ENCODE results near the gene PDCD6IP. TPM values are rescaled to one million over a fixed set of nuclear protein-coding genes. Genes with fewer than 3 reads are reported as not detected.
"Not testable (repeated sequence)": the region's sequence is repeated elsewhere in the genome, so short reads cannot be mapped to it uniquely, and the experiment has no call there.

PDCD6IP gene
- total and polyA plus RNA-seq, 7 experiments from 2014 or later = 60.3 to 221 (median 191) TPM

DNA sequence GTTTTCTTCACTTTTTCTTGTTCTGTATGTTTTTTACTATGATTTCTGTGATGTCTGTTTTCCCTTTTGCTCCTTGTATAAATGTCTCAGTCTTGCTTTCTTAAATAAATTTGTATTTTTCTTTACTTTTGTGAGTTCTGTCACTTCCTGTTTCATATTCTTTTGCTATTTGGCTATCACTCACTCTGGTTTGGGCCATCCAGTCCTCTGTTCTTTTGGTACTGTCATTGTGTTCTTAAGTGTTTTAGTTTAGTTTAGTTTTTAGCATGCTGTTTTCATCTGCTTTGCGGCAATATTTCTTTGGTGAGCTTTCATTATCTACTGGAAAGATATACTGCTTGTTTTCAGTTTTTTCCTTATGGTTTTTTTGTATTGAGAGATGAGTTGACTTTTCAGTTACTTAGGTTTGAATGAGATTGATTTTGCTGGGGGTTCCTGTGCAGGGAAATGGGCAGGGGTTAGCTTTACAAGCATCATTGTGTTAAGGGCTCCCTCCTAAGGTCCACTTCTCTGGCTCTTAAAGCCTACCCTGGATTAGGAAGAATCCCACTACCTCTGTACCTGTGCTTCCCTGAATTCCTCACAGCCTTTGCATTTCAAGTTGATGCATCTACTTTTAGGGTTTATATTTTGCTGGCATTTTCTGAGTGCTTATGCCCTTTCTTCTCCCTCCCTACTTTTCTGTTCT, 35.1 kb downstream of the PDCD6IP start:
- intact Hi-C loops (cut with micrococcal nuclease) = loop anchor here in 1 of 2 donors (2.0 kb wide), 1 partner anchor 15 kb away; no protein-coding TSS in a partner anchor
- peak overlapping the region in 6 of 10 donors; percentile 7 to 51 (median 24) for H3K4me3 Mint-ChIP-seq
- Histone ChIP-seq H3K4me1 (ENCODE audit: control insufficient read depth in 2 of 2, insufficient read depth in 2 of 2, low read length in 2 of 2) (peaks cover 0 to 12% of the 10 kb centered on the region in 2 donors), H3K27ac (ENCODE audit: low read depth, low read length) (no peak overlapping the region), H3K9me3 (ENCODE audit: control insufficient read depth in 2 of 3, low read length in 3 of 3) (no peaks in the 10 kb centered on the region), H3K4me3 (ENCODE audit: low read length) (no peak overlapping the region), H3K36me3 (ENCODE audit: control insufficient read depth in 2 of 3, insufficient read depth in 3 of 3, low read length in 3 of 3) (peaks cover 4 to 10% (median 6%) of the 10 kb centered on the region in 3 experiments), H3K27me3 (ENCODE audit: control insufficient read depth in 2 of 2, insufficient read depth in 2 of 2, low read length in 2 of 2) (no peaks in the 10 kb centered on the region)
- ChIA-PET CTCF (no interaction called here), POLR2A (no interaction called here)
- peaks cover 10 to 59% (median 33%) of the 10 kb centered on the region in 5 donors for H3K36me3 Mint-ChIP-seq
- peak overlapping the region in 8 of 9 donors; percentile 25 to 93 (median 78) for H3K27ac Mint-ChIP-seq
- peaks cover 17 to 55% (median 36%) of the 10 kb centered on the region in 7 donors for H3K4me1 Mint-ChIP-seq
- DNase-seq (no peak), ATAC-seq (no peak)
- H3K27me3 Mint-ChIP-seq = no peaks in the 10 kb centered on the region
- H3K9me3 Mint-ChIP-seq = no peaks in the 10 kb centered on the region

DNA sequence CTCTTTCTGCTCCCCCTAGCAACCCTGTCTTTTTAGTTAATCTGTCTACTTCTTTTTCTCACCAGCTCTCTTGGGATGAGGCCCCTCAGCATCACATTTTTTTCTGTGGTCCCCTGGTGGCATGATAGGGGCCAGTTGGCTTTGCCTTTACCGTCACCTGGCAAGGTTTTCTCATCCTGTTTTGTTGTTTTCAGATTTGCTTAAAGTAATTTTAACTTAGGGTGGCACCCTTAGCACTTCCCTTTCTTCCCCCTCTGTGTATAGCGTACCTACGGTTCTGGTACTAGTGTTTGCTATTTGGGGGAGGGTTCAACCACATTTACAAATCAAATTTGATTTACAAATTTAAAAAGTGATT, 35.6 kb downstream of the PDCD6IP start:
- intact Hi-C loops (cut with micrococcal nuclease) = no loop called here
- H3K4me3 ChIP-seq (ENCODE audit: low read length) = no peak overlapping the region

DNA sequence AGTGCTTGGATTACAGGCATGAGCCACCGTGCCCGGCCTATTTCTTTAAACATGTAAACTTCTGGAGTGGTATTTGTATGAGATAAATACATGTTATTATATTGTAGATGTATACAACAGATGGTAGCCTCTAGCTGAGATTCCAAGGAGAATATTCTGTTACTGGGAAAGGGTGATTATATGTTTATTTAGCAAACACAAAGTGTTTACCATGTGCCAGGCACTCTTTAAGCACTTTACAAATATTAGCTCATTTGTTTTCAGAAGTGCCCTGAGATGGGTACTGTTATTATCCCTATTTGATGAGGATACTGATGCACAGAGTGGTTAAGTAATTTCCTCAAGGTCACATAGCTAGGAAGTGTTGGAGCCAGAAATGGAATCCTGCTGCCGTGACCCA, 38.8 kb downstream of the PDCD6IP start:
- peaks cover 5 to 47% (median 28%) of the 10 kb centered on the region in 5 donors for H3K36me3 Mint-ChIP-seq
- not testable (repeated sequence) for H3K36me3 ChIP-seq (ENCODE audit: control insufficient read depth in 2 of 3, insufficient read depth in 3 of 3, low read length in 3 of 3)

More for the DNA sequence above, 35.6 kb downstream of the PDCD6IP start:
- Histone ChIP-seq H3K27me3 (ENCODE audit: control insufficient read depth in 2 of 2, insufficient read depth in 2 of 2, low read length in 2 of 2) (no peaks in the 10 kb centered on the region), H3K9me3 (ENCODE audit: control insufficient read depth in 2 of 3, low read length in 3 of 3) (no peaks in the 10 kb centered on the region), H3K27ac (ENCODE audit: low read depth, low read length) (no peak overlapping the region), H3K4me1 (ENCODE audit: control insufficient read depth in 2 of 2, insufficient read depth in 2 of 2, low read length in 2 of 2) (peaks cover 0 to 12% of the 10 kb centered on the region in 2 donors), H3K36me3 (ENCODE audit: control insufficient read depth in 2 of 3, insufficient read depth in 3 of 3, low read length in 3 of 3) (peaks cover 5 to 7% (median 6%) of the 10 kb centered on the region in 3 experiments)
- CTCF ChIA-PET = no interaction called here
- Mint-ChIP-seq H3K9me3 (no peaks in the 10 kb centered on the region), H3K4me1 (peaks cover 17 to 51% (median 36%) of the 10 kb centered on the region in 7 donors), H3K4me3 (peak overlapping the region in 5 of 10 donors; percentile 2 to 51 (median 27)), H3K27me3 (no peaks in the 10 kb centered on the region), H3K36me3 (peaks cover 10 to 59% (median 31%) of the 10 kb centered on the region in 5 donors), H3K27ac (peak overlapping the region in 7 of 9 donors; percentile 53 to 93 (median 79))
- no peak for ATAC-seq
- POLR2A ChIA-PET = no interaction called here
- DNase-seq = no peak

DNA sequence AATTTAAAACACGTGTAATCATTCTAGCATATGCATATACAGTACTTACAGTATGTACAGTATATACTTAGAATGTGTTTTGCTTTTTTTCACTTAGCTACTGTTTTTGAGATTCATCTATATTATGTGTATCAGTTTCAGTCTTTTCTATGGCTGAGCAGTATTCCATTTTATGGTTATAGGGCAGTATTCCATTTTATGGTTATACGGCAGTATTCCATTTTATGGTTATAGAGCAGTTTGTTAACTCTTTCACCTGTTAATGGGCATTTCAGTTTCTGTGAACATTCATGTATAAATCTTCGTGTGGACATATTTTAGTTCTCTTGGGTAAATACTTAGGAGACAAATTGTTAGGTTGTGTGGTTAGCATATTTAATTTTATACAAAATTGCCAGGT, 40.9 kb downstream of the PDCD6IP start:
- no peak overlapping the region for H3K4me3 Mint-ChIP-seq
- Histone ChIP-seq H3K27ac (ENCODE audit: low read depth, low read length) (no peak overlapping the region), H3K36me3 (ENCODE audit: control insufficient read depth in 2 of 3, insufficient read depth in 3 of 3, low read length in 3 of 3) (peaks cover 6 to 9% (median 7%) of the 10 kb centered on the region in 3 experiments), H3K4me1 (ENCODE audit: control insufficient read depth in 2 of 2, insufficient read depth in 2 of 2, low read length in 2 of 2) (peaks cover 0 to under 1% of the 10 kb centered on the region in 2 donors), H3K4me3 (ENCODE audit: low read length) (no peak overlapping the region), H3K9me3 (ENCODE audit: control insufficient read depth in 2 of 3, low read length in 3 of 3) (no peaks in the 10 kb centered on the region), H3K27me3 (ENCODE audit: control insufficient read depth in 2 of 2, insufficient read depth in 2 of 2, low read length in 2 of 2) (no peaks in the 10 kb centered on the region)
- DNase-seq (no peak), ATAC-seq (no peak)
- H3K36me3 Mint-ChIP-seq = peaks cover 5 to 34% (median 28%) of the 10 kb centered on the region in 5 donors
- peaks cover 0 to 8% (median 5%) of the 10 kb centered on the region in 7 donors for H3K4me1 Mint-ChIP-seq
- ChIA-PET POLR2A (no interaction called here), CTCF (no interaction called here)
- peak overlapping the region in 2 of 9 donors; percentile 14 to 37 for H3K27ac Mint-ChIP-seq
- no peaks in the 10 kb centered on the region for H3K9me3 Mint-ChIP-seq
- intact Hi-C loops (cut with micrococcal nuclease) = no loop called here
- H3K27me3 Mint-ChIP-seq = no peaks in the 10 kb centered on the region

More for the DNA sequence above, 38.8 kb downstream of the PDCD6IP start:
- POLR2A ChIA-PET; H3K4me3 Mint-ChIP-seq; H3K27me3 ChIP-seq (ENCODE audit: control insufficient read depth in 2 of 2, insufficient read depth in 2 of 2, low read length in 2 of 2); ATAC-seq; H3K4me3 ChIP-seq (ENCODE audit: low read length); H3K27ac ChIP-seq (ENCODE audit: low read depth, low read length); intact Hi-C loops (cut with micrococcal nuclease); H3K27me3 Mint-ChIP-seq; H3K9me3 ChIP-seq (ENCODE audit: control insufficient read depth in 2 of 3, low read length in 3 of 3); H3K9me3 Mint-ChIP-seq; CTCF ChIA-PET; DNase-seq: not testable (repeated sequence)
- H3K27ac Mint-ChIP-seq = peak overlapping the region in 2 of 9 donors; percentile 5 to 62
- H3K4me1 ChIP-seq (ENCODE audit: control insufficient read depth in 2 of 2, insufficient read depth in 2 of 2, low read length in 2 of 2) = peaks cover 0 to 12% of the 10 kb centered on the region in 2 donors
- peaks cover 13 to 27% (median 19%) of the 10 kb centered on the region in 7 donors for H3K4me1 Mint-ChIP-seq

DNA sequence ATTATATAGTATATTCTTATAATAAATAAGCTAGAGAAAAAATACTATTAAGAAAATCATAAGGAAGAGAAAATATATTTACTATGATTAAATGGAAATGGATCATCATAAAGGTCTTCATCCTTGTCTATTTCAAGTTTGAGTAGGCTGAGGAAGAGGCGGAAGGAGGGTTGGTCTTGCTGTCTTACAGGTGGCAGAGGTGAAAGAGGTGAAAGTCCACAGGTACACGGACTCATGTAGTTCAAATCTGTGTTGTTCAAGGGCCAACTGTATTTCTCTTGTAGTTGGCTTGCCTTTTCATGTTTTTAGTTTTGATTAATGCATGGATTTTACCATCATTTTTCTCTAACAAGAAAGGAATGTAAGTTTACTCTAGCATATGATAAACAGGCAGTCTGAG, 41.7 kb downstream of the PDCD6IP start:
- peaks cover 5 to 32% (median 27%) of the 10 kb centered on the region in 5 donors for H3K36me3 Mint-ChIP-seq

DNA sequence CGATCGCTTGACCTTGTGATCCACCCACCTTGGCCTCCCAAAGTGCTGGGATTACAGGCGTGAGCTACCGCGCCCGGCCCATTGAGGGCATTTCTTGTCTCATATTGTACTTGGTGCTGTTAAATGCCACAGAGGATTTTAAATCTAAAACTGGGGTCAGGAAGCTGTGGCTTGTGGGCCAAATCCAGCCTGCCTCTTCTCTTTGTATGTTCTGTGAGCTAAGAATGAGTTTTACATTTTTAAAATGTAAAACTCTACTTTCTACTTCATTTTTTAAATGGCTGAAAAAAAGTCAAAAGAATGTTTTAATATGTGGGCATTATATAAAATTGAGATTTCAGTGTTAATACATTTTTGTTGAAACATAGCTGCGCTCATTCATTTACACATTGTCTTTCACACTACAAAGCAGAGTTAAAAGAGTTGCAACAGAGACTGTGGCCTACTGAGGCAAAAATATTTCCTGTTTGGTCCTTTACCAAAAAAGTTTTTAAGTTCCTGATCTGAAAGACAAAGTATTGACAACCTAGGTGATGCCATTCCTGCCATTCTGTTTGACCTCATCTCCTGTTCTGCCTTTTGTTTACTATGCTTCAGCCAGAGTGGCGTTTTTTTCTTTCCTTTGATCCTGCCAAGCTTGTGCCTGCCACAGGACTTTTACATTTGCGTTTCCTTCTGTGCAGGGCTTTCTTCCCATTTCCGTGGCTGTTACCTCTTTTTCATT, 50.4 kb downstream of the PDCD6IP start:
- DNase-seq = peak in 7 of 9 donors; percentile 43 to 71 (median 63)
- peaks cover 0 to 2% (median 0%) of the 10 kb centered on the region in 11 donors for H3K9me3 Mint-ChIP-seq
- peak overlapping the region; percentile 33 to 75 (median 60) for H3K4me3 Mint-ChIP-seq
- H3K9me3 ChIP-seq (ENCODE audit: control insufficient read depth in 2 of 3, low read length in 3 of 3) = no peaks in the 10 kb centered on the region
- peak; percentile 88 for ATAC-seq
- no peaks in the 10 kb centered on the region for H3K27me3 ChIP-seq (ENCODE audit: control insufficient read depth in 2 of 2, insufficient read depth in 2 of 2, low read length in 2 of 2)
- peak overlapping the region; percentile 41 for H3K27ac ChIP-seq (ENCODE audit: low read depth, low read length)
- CTCF ChIA-PET = no interaction called here
- no peaks in the 10 kb centered on the region for H3K27me3 Mint-ChIP-seq
- peaks cover 19 to 64% (median 57%) of the 10 kb centered on the region in 7 donors for H3K4me1 Mint-ChIP-seq
- H3K27ac Mint-ChIP-seq = peak overlapping the region; percentile 57 to 94 (median 83)
- POLR2A ChIA-PET = interaction anchor here (0.7 kb wide), 1 partner anchor 49 kb away, joined by 3 read pairs; no protein-coding TSS in a partner anchor
- peak overlapping the region; percentile 31 for H3K4me3 ChIP-seq (ENCODE audit: low read length)
- peaks cover 0 to 26% of the 10 kb centered on the region in 2 donors for H3K4me1 ChIP-seq (ENCODE audit: control insufficient read depth in 2 of 2, insufficient read depth in 2 of 2, low read length in 2 of 2)
- H3K36me3 Mint-ChIP-seq = peaks cover under 1 to 27% (median 22%) of the 10 kb centered on the region in 5 donors
- H3K36me3 ChIP-seq (ENCODE audit: control insufficient read depth in 2 of 3, insufficient read depth in 3 of 3, low read length in 3 of 3) = peaks cover 0 to 5% (median 4%) of the 10 kb centered on the region in 3 experiments
- intact Hi-C loops (cut with micrococcal nuclease) = loop anchor here in 1 of 2 donors (2.0 to 5.0 kb wide), 3 partner anchors 16 to 131 kb away; partner anchors contain the start of genes CLASP2 and PDCD6IP

More for the DNA sequence above, 41.7 kb downstream of the PDCD6IP start:
- POLR2A ChIA-PET = no interaction called here
- Histone ChIP-seq H3K4me3 (ENCODE audit: low read length) (no peak overlapping the region), H3K9me3 (ENCODE audit: control insufficient read depth in 2 of 3, low read length in 3 of 3) (no peaks in the 10 kb centered on the region), H3K36me3 (ENCODE audit: control insufficient read depth in 2 of 3, insufficient read depth in 3 of 3, low read length in 3 of 3) (peaks cover 5 to 11% (median 9%) of the 10 kb centered on the region in 3 experiments), H3K27me3 (ENCODE audit: control insufficient read depth in 2 of 2, insufficient read depth in 2 of 2, low read length in 2 of 2) (no peaks in the 10 kb centered on the region), H3K27ac (ENCODE audit: low read depth, low read length) (no peak overlapping the region), H3K4me1 (ENCODE audit: control insufficient read depth in 2 of 2, insufficient read depth in 2 of 2, low read length in 2 of 2) (no peaks in the 10 kb centered on the region)
- no peak for ATAC-seq
- no peaks in the 10 kb centered on the region for H3K9me3 Mint-ChIP-seq
- CTCF ChIA-PET = no interaction called here
- H3K27ac Mint-ChIP-seq = peak overlapping the region in 3 of 9 donors; percentile 14 to 60 (median 47)
- intact Hi-C loops (cut with micrococcal nuclease) = no loop called here
- no peak for DNase-seq
- no peaks in the 10 kb centered on the region for H3K27me3 Mint-ChIP-seq
- peaks cover 0 to 4% (median 0%) of the 10 kb centered on the region in 7 donors for H3K4me1 Mint-ChIP-seq
- H3K4me3 Mint-ChIP-seq = no peak overlapping the region

All from naive thymus-derived CD4-positive, alpha-beta T cell (primary cell).